BE2C (cell line): ENCODE data around the gene CSTB.
A peak's percentile ranks its signal among the peaks of the same experiment; 100 is the strongest.

Source experiments
- DNase-seq: peaks from one replicate; pipeline ENCODE4 v3.0.0-alpha.2; 2020
- H3K27me3 ChIP-seq: fragments of 250-450 bp; sonication (Bioruptor Pico); 2 replicates; pipeline ENCODE4 v1.5.1; 2020; ENCODE audit warnings: mild to moderate bottlenecking
- H3K36me3 ChIP-seq: fragments of 250-450 bp; sonication (Bioruptor Pico); 2 replicates; pipeline ENCODE4 v1.5.1; 2020; ENCODE audit warnings: mild to moderate bottlenecking
- H3K4me1 ChIP-seq: fragments of 250-450 bp; sonication (Bioruptor Pico); 2 replicates; pipeline ENCODE4 v1.5.1; 2020
- H3K4me3 ChIP-seq: 2 replicates; pipeline ENCODE4 v1.5.1; 2011; ENCODE audit warnings: low read depth, low read length
- H3K9me3 ChIP-seq: fragments of 250-450 bp; sonication (Bioruptor Pico); 2 replicates; pipeline ENCODE4 v1.5.1; 2020
- CTCF ChIP-seq: IDR thresholded peaks from 2 replicates; pipeline ENCODE4 v1.5.1; 2012; ENCODE audit warnings: mild to moderate bottlenecking, low read depth, low read length

The CSTB gene

GRCh38 chr21:43815107-43815613 lies 39.1 kb upstream of the CSTB start:
- Histone ChIP-seq H3K4me3 (no peak overlapping the region), H3K36me3 (no peaks in the 10 kb centered on the region), H3K27me3 (no peaks in the 10 kb centered on the region), H3K4me1 (peaks cover 6% of the 10 kb centered on the region), H3K9me3 (no peaks in the 10 kb centered on the region; the same call in 1 of the 2 replicates)
- no peak for TF ChIP-seq CTCF
- no peak for DNase-seq

- Histone ChIP-seq H3K27me3 (no peaks in the 10 kb centered on the region), H3K4me1 (peaks cover 6% of the 10 kb centered on the region), H3K4me3 (no peak overlapping the region), H3K9me3 (no peaks in the 10 kb centered on the region), H3K36me3 (no peaks in the 10 kb centered on the region)
- TF ChIP-seq CTCF, result no peak
- no peak for DNase-seq
Measured at GRCh38 chr21:43814215-43815106, 38.4 kb upstream of the CSTB start.

GRCh38 chr21:43813656-43813980 lies 37.5 kb upstream of the CSTB start:
- H3K4me1 ChIP-seq, result peaks cover 6% of the 10 kb centered on the region
- no peaks in the 10 kb centered on the region for H3K9me3 ChIP-seq
- H3K4me3 ChIP-seq, result no peak overlapping the region
- no peaks in the 10 kb centered on the region for H3K27me3 ChIP-seq
- H3K36me3 ChIP-seq, result no peaks in the 10 kb centered on the region
- DNase-seq, result no peak
- no peak for TF ChIP-seq CTCF

- no peaks in the 10 kb centered on the region for H3K36me3 ChIP-seq
- H3K4me1 ChIP-seq, result peaks cover 6% of the 10 kb centered on the region
- no peak for DNase-seq
- H3K4me3 ChIP-seq, result no peak overlapping the region
- H3K27me3 ChIP-seq, result no peaks in the 10 kb centered on the region
- H3K9me3 ChIP-seq, result no peaks in the 10 kb centered on the region
- no peak for TF ChIP-seq CTCF
Measured at GRCh38 chr21:43812957-43813655, 37.0 kb upstream of the CSTB start.

- H3K4me3 ChIP-seq, result peak overlapping the region; percentile 20; the same call in 1 of the 2 replicates
- DNase-seq, result no peak
- no peaks in the 10 kb centered on the region for H3K36me3 ChIP-seq
- no peaks in the 10 kb centered on the region for H3K9me3 ChIP-seq
- H3K27me3 ChIP-seq, result no peaks in the 10 kb centered on the region
- peaks cover 6% of the 10 kb centered on the region for H3K4me1 ChIP-seq
- no peak for TF ChIP-seq CTCF
Measured at GRCh38 chr21:43812139-43812821, 36.2 kb upstream of the CSTB start.
